K562 (cell line): ENCODE measurements around the gene CBX1. TPM values are rescaled to one million over a fixed set of nuclear protein-coding genes. Genes with fewer than 3 reads are reported as not detected.

Experiments used
- ARNT ChIP-seq, 2 experiments: fragments of 450-650 bp; IDR thresholded peaks; 2 replicates each; pipeline ENCODE4 v1.6.1; 2016; ENCODE audit warnings: mild to moderate bottlenecking in 1 of 2
- HDGF ChIP-seq: fragments of 450-650 bp; IDR thresholded peaks from 2 replicates; pipeline ENCODE4 v1.6.1; 2016
- IRF2 ChIP-seq: sonication (generic); formaldehyde crosslinking; IDR thresholded peaks from 2 replicates; pipeline ENCODE4 v1.8.1; 2022; ENCODE audit warnings: mild to moderate bottlenecking, missing genetic modification reagents
- NFRKB ChIP-seq: fragments of 450-650 bp; IDR thresholded peaks from 2 replicates; pipeline ENCODE4 v1.6.1; 2016; ENCODE audit warnings: low read depth
- NONO ChIP-seq, 2 experiments: fragments of 200-400 bp in 1 of 2; fragments of 450-650 bp in 1 of 2; formaldehyde crosslinking in 1 of 2; IDR thresholded peaks; 2 replicates each; pipeline ENCODE4 v1.6.1; 2017; ENCODE audit warnings: low read depth in 2 of 2, mild to moderate bottlenecking in 2 of 2, moderate library complexity in 2 of 2, low read length in 1 of 2
- SMARCB1 ChIP-seq: IDR thresholded peaks from 2 replicates; pipeline ENCODE4 v1.6.1; 2011; ENCODE audit warnings: improper control_type of control experiment, low read depth; ENCODE audit not compliant: insufficient read length
- TBP ChIP-seq: optimal IDR thresholded peaks from 2 replicates; pipeline ENCODE3; 2011; ENCODE audit warnings: low read depth, low read length, improper control_type of control experiment
- ZNF3 ChIP-seq: fragments of 250-450 bp; sonication (Bioruptor Pico); IDR thresholded peaks from 2 replicates; pipeline ENCODE4 v1.5.0; 2021; ENCODE audit warnings: mild to moderate bottlenecking, moderate library complexity
- polyA plus RNA-seq, 8 experiments: library from polyadenylated mRNA; depleted of rRNA in 4 of 8; stranded (reverse) in 5 of 8; unstranded in 3 of 8; fragments of >200 nt; fragmentation: Nextera tagmentation in 2 of 8; fragmentation: Illumina TruSeq in 1 of 8; extraction: Ambion mirVana in 2 of 8; extraction: Trizol in 1 of 8; gene quantifications; 2 replicates each; pipeline versions ENCODE4 v1.2.1 to v1.2.3, GENCODE V29; 2011 to 2014; ENCODE audit warnings: inconsistent platforms in 1 of 8, missing spikeins in 1 of 8
- total RNA-seq, 7 experiments: library from RNA; depleted of rRNA in 6 of 7; stranded (reverse); fragments of >200 nt in 6 of 7; fragmentation: Illumina TruSeq in 2 of 7; extraction: Trizol in 2 of 7; gene quantifications; 2 replicates each; pipeline versions ENCODE4 v1.2.1 to v1.2.3, GENCODE V29; 2011 to 2021; ENCODE audit warnings: low replicate concordance in 1 of 7
- TF ChIP-seq, protein P1 (sequence below), 2 experiments: fragments of 450-650 bp in 1 of 2; sonication (generic) in 1 of 2; formaldehyde crosslinking in 1 of 2; IDR thresholded peaks; 2 replicates each; pipeline versions ENCODE4 v1.7.1 to v1.9.0; 2016 to 2022; ENCODE audit warnings: inconsistent platforms in 1 of 2, mild to moderate bottlenecking in 1 of 2, missing genetic modification reagents in 1 of 2
- TF ChIP-seq, protein P2 (sequence below): fragments of 250-450 bp; sonication (Bioruptor Pico); IDR thresholded peaks from 2 replicates; pipeline ENCODE4 v1.9.0; 2021; ENCODE audit warnings: mild to moderate bottlenecking
- TF ChIP-seq, protein P3 (sequence below): sonication (generic); formaldehyde crosslinking; IDR thresholded peaks from 2 replicates; pipeline ENCODE4 v1.8.0; 2023; ENCODE audit warnings: mild to moderate bottlenecking, missing genetic modification reagents
- TF ChIP-seq, protein P4 (sequence below): conservative IDR thresholded peaks from 2 replicates; pipeline ENCODE4 v1.6.1; 2011; ENCODE audit warnings: low read depth, mild to moderate bottlenecking, low read length; ENCODE audit not compliant: control insufficient read depth

CBX1 gene
- total and polyA plus RNA-seq, 9 of the 15 experiments (the other 6 are each of a cell fraction or from before 2014, with no cell fraction given), result 10.6 to 95.7 (median 52.7) TPM

DNA sequence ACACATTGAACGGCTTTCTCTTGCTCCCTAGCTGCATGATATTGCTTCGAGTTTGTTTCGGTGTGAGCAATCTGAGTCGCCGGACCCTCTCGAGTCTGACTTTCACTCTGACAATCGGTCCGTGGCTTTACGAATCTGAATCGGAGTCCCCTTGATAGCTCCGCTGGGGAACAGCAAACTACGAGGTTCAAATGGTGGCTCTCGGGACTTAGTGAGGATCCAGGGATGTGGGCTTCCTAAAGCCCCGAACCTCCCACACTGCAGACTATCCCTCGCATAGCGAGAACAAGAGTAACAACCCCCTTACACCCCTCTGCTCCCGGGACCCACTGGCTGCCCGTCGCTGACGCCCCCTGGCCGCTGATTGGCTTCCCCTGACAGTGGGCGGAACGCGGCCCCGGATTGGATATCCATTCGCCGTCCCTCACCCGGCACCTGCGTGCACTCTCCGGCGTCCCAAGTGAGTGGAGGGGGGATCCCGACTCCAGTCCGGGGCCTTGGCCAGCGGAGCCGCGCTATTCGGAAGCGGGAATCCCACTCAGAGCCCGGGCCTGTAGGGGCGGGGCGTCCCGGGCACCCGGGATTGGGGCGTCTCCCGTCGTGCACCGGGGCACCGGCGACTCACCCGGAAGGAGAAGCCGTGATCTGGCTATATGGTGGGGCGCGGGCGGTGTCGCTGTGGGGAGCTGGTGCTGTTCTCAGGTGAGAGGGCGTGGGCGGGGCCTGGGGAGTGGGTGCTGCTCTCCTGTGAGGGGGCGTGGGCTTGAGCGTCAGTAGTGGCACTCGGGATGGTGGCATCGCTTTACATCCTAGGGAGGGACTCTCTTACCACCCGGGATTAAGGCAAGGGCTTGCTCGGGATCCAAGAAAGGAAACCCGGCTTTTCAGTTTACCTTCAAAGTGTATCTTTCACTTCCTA, 6.1 kb upstream of the CBX1 start, which contains the start of gene SNX11 (continued):
- TF ChIP-seq, protein P1, sequence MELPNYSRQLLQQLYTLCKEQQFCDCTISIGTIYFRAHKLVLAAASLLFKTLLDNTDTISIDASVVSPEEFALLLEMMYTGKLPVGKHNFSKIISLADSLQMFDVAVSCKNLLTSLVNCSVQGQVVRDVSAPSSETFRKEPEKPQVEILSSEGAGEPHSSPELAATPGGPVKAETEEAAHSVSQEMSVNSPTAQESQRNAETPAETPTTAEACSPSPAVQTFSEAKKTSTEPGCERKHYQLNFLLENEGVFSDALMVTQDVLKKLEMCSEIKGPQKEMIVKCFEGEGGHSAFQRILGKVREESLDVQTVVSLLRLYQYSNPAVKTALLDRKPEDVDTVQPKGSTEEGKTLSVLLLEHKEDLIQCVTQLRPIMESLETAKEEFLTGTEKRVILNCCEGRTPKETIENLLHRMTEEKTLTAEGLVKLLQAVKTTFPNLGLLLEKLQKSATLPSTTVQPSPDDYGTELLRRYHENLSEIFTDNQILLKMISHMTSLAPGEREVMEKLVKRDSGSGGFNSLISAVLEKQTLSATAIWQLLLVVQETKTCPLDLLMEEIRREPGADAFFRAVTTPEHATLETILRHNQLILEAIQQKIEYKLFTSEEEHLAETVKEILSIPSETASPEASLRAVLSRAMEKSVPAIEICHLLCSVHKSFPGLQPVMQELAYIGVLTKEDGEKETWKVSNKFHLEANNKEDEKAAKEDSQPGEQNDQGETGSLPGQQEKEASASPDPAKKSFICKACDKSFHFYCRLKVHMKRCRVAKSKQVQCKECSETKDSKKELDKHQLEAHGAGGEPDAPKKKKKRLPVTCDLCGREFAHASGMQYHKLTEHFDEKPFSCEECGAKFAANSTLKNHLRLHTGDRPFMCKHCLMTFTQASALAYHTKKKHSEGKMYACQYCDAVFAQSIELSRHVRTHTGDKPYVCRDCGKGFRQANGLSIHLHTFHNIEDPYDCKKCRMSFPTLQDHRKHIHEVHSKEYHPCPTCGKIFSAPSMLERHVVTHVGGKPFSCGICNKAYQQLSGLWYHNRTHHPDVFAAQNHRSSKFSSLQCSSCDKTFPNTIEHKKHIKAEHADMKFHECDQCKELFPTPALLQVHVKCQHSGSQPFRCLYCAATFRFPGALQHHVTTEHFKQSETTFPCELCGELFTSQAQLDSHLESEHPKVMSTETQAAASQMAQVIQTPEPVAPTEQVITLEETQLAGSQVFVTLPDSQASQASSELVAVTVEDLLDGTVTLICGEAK (IDR thresholded peaks at IDR 0.05), result peak; percentile 89
- TF ChIP-seq, protein P1 (CRISPR knock-in tag; IDR thresholded peaks at IDR 0.05), result no peak
- TF ChIP-seq, protein P2, sequence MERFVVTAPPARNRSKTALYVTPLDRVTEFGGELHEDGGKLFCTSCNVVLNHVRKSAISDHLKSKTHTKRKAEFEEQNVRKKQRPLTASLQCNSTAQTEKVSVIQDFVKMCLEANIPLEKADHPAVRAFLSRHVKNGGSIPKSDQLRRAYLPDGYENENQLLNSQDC (CRISPR knock-in tag), result no peak
- no peak for TF ChIP-seq SMARCB1
- TF ChIP-seq, protein P3, sequence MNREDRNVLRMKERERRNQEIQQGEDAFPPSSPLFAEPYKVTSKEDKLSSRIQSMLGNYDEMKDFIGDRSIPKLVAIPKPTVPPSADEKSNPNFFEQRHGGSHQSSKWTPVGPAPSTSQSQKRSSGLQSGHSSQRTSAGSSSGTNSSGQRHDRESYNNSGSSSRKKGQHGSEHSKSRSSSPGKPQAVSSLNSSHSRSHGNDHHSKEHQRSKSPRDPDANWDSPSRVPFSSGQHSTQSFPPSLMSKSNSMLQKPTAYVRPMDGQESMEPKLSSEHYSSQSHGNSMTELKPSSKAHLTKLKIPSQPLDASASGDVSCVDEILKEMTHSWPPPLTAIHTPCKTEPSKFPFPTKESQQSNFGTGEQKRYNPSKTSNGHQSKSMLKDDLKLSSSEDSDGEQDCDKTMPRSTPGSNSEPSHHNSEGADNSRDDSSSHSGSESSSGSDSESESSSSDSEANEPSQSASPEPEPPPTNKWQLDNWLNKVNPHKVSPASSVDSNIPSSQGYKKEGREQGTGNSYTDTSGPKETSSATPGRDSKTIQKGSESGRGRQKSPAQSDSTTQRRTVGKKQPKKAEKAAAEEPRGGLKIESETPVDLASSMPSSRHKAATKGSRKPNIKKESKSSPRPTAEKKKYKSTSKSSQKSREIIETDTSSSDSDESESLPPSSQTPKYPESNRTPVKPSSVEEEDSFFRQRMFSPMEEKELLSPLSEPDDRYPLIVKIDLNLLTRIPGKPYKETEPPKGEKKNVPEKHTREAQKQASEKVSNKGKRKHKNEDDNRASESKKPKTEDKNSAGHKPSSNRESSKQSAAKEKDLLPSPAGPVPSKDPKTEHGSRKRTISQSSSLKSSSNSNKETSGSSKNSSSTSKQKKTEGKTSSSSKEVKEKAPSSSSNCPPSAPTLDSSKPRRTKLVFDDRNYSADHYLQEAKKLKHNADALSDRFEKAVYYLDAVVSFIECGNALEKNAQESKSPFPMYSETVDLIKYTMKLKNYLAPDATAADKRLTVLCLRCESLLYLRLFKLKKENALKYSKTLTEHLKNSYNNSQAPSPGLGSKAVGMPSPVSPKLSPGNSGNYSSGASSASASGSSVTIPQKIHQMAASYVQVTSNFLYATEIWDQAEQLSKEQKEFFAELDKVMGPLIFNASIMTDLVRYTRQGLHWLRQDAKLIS (CRISPR knock-in tag), result no peak
- TF ChIP-seq ZNF3, result no peak
- 0 out of 4 replicates have a peak, but pooled peaks of 1 of the 2 experiments have one; percentile 32 for TF ChIP-seq NONO (IDR thresholded peaks at IDR 0.05; ENCODE audit: low read depth in 2 of 2, low read length in 1 of 2)
- TF ChIP-seq HDGF, result no peak
- TF ChIP-seq, protein P4, sequence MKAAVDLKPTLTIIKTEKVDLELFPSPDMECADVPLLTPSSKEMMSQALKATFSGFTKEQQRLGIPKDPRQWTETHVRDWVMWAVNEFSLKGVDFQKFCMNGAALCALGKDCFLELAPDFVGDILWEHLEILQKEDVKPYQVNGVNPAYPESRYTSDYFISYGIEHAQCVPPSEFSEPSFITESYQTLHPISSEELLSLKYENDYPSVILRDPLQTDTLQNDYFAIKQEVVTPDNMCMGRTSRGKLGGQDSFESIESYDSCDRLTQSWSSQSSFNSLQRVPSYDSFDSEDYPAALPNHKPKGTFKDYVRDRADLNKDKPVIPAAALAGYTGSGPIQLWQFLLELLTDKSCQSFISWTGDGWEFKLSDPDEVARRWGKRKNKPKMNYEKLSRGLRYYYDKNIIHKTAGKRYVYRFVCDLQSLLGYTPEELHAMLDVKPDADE, result no peak
- peak; percentile 64 for TF ChIP-seq TBP
- no peak for TF ChIP-seq NFRKB
- TF ChIP-seq IRF2 (CRISPR knock-in tag), result no peak
- no peak for TF ChIP-seq ARNT (IDR thresholded peaks at IDR 0.05)
